Fibroblast of peridontal ligament (primary cell): ENCODE data around the gene FGFR4.

ENCODE experiments used
- DNase-seq: peaks from one replicate; pipeline ENCODE4 v3.0.0-alpha.2; 2010; ENCODE audit errors: extremely low read depth

The FGFR4 gene

DNA sequence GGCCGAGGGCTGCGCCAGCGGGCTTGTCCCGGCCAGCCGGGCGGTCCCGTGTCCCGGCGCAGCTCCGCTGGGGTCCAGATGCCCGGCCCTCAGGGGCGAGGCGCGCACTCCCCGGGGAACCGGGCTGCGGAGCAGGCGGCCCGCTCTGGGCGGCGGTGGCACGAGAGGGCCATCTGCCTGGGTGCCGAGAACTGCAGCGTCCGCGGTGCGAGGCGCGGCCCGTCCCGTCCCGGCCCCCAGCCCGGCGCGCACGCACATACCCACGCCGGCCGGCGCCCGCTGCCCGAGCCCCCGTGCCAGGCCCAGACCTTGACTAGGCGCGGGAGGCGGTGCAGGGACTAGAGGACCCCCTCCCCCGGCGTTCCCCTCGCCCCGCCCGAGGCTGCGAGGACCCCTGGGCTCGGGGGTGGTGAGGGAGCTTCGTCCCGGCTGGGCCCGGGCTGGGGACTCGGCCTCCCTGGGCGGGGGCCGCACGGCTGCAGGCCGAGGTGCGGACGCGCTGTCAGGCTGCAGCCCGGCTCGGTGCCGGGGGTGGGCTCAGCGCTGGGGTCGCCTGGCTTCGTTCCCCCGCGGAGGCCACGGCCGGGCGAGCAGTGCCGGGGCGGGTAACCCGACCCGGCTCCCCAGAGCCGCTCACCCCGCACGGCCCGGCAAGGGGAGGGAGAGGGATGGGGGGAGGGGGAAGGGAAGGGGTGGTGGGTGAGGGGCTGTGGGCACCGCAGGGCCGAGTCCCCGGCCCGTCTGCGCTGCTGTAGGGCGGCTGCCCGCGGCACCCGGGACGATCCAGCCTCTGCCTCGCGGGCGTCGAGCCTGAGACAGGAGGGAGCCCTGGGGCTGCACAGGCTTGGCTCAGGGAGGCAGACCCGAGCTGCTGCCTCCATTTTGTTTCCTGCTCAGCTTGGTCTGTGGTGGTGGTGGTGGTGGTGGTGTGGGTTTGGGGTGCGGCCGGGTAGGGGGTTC lies 45.7 kb downstream of the FGFR4 start:
- no peak for DNase-seq

DNA sequence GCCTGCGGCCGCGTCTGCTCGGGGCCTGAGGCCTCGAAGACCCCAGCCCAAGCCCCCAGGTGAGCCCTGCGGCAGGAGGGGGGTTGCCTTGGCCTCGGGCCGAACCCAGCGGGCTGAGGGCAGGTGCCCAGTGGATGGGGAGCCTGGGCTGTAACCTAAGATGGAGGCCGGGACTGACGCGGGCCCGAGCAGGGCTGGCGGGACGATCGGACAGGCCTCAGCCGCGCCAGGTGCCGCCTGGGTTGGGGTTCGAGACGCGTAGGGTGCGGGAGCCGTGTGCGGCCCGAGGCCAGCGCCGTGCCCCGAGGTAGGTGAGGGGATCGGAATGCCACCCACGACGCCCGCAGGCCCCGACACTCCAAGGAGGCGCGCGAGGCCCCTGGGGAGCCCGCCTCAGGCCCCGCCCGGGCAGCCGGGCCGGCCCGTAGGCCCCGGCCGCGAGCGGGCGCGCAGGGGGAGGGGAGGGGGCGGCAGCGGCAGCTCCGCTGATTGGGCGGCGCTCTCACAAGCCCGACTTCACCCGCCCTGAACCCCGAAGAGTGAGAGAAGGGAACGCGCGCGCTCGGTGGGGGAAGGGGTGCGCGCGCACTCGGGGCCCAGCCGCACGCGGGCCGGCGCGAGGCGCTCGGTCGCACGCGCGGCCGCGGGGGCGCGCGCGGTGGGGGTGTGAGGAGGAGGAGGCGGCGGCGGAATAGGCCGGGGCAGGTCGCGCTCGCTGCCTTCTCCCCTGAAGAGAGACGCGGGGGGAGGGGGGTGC lies 46.6 kb downstream of the FGFR4 start, which contains the start of gene NSD1:
Gene NSD1 (plus strand): TSS at position 678 of the 757 bp plus-strand sequence. CDS start 1,331 bp downstream, outside the sequence.
- DNase-seq: peak; percentile 64

DNA sequence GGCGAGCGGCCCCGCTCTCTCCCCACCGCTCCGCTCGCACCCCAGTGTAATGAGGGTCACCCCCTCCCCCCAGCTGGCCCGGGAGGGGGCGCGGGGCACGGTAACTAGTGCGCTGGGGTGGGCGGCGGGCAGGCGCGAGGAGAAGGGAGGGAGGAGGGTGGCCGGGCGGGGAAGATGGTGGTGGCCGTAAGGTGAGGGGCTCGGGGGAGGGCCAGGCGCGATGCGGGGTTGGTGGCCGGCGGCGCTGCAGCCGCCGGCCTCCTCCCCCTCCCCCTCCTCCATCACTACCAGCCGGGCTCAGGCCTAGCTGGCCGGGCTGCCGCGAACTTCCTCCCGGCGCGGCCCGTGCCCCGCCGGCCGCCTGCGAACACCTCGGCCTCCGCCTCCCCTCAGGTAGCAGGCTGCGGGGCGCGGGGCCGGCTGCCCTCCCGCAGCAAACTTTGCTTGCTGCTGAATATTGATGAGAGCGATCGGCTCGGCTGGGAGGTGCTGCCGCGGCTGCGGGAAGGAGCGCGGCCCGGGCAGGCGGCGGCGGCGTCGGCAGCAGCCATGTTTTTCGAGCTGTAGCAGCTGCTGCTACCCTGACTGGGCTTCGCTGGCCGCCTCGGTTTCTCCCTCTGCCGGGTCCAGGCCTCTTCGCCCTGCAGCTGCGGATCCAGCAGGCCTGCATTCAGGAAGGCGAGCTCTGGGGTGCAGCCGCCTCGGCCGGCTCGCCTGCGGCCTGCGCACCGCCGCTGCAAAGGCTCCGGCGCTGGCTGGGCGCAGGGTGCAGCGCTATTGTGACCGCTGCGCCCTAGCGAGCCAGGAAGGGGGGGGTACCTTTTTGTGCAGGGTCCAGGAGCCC lies 47.4 kb downstream of the FGFR4 start:
- DNase-seq: no peak

DNA sequence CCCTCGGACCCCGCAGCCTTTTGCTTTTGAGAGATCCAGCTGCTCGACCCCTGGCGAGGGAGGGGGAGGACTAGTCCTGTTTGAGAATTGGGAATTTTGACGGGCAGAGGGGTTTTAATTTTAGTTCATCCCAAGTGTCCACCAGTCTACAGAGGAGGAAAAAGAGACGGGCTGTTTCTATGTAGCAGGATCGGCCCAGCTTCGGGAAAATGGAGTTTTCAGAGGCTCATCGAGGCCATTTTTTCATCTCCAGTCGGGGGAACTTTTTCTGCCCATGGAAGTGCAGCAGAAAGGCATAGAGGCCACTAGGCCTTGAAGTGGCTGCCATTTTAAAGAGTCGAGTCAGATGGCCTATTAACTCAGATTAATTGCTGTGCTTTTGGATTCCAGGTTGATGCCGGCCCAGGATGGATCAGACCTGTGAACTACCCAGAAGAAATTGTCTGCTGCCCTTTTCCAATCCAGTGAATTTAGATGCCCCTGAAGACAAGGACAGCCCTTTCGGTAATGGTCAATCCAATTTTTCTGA lies 48.0 kb downstream of the FGFR4 start:
- no peak for DNase-seq

DNA sequence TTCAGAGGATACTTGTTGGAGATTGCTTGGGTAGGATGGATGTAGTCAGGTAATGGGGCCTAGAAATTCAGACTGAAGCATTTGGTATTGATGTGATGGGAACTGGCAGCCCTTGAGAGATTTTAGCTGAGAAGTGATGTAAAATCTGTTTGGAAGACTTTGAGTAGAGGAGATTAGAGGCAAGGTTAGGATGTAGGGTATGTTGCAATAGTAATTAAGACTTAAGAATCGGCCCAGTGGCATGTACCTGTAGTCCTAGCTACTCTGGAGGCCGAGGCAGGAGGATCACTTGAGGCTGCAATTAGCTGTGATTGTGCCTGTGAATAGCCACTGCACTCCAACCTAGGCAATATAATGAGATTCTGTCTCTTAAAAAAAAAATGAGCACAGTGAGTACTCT lies 53.6 kb downstream of the FGFR4 start:
- no peak for DNase-seq

DNA sequence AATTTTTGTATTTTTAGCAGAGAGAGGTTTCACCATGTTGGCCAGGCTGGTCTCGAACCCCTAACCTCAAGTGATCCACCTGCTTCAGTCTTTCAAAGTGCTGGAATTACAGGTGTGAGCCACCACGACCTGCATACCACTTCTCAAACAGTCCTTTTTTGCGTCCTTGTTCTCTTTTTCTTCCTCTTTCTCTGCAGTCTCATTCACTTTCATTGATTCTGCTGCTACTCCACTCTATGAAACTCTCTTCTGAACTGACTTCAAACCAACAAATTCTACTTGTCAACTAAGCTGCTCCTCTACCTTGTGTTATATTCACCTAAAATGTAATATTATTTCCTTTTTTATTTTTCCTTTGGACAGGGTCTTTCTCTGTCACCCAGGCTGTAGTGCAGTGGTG lies 54.8 kb downstream of the FGFR4 start:
- no peak for DNase-seq

DNA sequence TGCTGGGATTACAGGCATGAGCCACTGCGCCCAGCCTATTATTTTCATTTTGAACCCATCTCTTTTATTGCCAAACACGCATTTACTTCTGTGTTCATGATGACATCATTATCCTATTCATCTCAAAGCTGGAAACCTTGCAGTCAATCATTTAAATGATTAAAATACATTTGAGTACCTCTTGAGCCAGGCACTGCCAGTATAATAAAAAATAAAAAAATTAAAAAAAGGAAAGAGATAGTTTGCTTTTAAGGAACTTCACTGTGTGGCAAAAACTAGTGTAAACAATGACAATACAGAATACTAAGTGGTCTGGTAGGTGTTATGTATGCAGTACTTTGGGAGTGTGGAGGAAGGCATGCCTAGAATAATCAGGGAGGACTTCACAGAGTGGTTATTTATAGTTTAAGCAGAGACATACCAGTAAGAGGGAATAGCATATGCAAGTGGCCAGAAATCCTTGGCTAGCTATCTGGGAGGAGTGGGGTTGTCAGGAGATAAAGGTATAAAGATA lies 55.4 kb downstream of the FGFR4 start:
- DNase-seq: no peak

DNA sequence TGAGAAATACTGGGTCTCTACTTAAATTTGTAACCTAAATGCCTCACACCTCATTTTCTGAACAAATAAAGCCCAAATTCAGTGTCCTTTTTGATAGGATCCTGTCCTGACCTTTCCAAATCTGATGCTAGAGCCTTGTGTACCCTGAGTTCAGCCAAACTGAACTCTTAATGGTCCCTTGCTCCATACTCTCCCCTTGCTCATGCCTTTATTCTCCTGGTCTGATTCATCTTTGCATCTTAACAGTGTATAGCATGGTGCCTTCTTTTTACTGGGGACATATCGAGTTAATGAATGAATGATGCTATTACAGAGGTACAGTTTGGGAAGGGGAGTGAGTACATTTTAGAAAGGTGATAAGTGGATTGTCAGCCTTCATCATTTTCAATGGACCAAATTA lies 56.1 kb downstream of the FGFR4 start:
- no peak for DNase-seq

DNA sequence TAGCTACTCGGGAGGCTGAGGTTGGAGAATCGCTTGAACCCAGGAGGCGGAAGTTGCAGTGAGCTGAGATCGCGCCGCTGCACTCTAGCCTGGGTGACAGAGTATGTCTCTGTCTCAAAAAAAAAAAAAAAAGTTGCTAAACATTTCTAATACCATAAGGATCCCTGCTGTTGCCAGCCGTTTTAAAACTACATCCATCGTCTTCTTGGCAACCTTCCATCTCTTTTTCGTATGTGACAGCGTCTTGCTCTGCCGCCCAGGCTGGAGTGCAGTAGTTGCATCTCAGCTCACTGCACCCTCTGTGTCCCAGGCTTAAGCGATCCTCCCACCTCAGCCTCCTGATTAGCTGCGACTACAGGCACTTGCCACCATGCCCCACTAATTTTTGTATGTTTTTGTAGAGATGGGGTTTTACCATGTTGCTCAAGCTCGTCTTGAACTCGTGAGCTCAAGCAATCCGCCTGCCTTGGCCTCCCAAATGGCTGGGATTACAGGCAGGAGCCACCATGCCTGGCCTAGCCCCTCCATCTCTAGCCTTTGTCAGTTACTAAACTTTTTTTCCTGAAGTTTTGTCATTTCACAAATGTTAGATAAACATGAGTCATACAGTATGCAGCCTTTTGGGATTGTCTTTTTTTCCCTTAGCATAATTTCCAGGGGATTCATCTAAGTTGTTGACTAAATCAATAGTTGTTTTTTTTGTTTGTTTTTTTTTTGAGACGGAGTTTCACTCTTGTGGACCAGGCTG lies 60.4 kb downstream of the FGFR4 start:
- peak; percentile 43 for DNase-seq
